IMR-90 (cell line): ENCODE measurements around the gene SAMD4B. TPM values are rescaled to one million over a fixed set of nuclear protein-coding genes. Genes with fewer than 3 reads are reported as not detected.

Source experiments
- CEBPB ChIP-seq: IDR thresholded peaks from 2 replicates; pipeline ENCODE4 v1.6.1; 2012; ENCODE audit warnings: low read depth, low read length, improper control_type of control experiment
- MAFK ChIP-seq: IDR thresholded peaks from 2 replicates; pipeline ENCODE4 v1.6.1; 2012; ENCODE audit warnings: low read depth, low read length, improper control_type of control experiment
- MAZ ChIP-seq: IDR thresholded peaks from 2 replicates; pipeline ENCODE4 v1.6.1; 2012; ENCODE audit warnings: low read depth, mild to moderate bottlenecking, low read length, improper control_type of control experiment, moderate library complexity, borderline replicate concordance
- MXI1 ChIP-seq: IDR thresholded peaks from 2 replicates; pipeline ENCODE4 v1.6.1; 2012; ENCODE audit warnings: low read depth, mild to moderate bottlenecking, low read length, moderate library complexity, borderline replicate concordance
- POLR2A ChIP-seq: IDR thresholded peaks from 2 replicates; pipeline ENCODE4 v1.6.1; 2012; ENCODE audit warnings: mild to moderate bottlenecking, low read depth, low read length
- polyA plus RNA-seq, 3 experiments: library from polyadenylated mRNA; depleted of rRNA; stranded (reverse); fragments of >200 nt; gene quantifications; 2 replicates each; pipeline ENCODE4 v1.2.3, GENCODE V29; 2012; ENCODE audit warnings: low replicate concordance in 1 of 3
- total RNA-seq: library from RNA; depleted of rRNA; stranded (reverse); fragments of >200 nt; gene quantifications from 2 replicates; pipeline ENCODE4 v1.2.3, GENCODE V29; 2012

Gene SAMD4B
- total and polyA plus RNA-seq, 2 of the 4 experiments (the other 2 are of a cell fraction), result 18.3 to 97.2 TPM

- no peak for TF ChIP-seq MXI1
- peak; percentile 82 for TF ChIP-seq POLR2A
- peak; percentile 95 for TF ChIP-seq MAZ
- TF ChIP-seq CEBPB, result no peak
- peak; percentile 83 for TF ChIP-seq MAFK
Measured at GRCh38 chr19:39403331-39404312, 61.4 kb downstream of the SAMD4B start (continued).
